Activated T-cell treated with anti-CD3 and anti-CD28 coated beads, Interleukin-2, amount 50 U/mL, for 48 hours (primary cell): Measurements from ENCODE around the gene NKX1-1.

Source experiments
- DNase-seq, 2 experiments: peaks; one replicate each; pipeline ENCODE4 v3.0.0-alpha.2; 2020

Gene NKX1-1

GRCh38 chr4:1371176-1372165, 34.8 kb downstream of the NKX1-1 start:
- DNase-seq, result no peak

- DNase-seq, result no peak
These were observed 35.7 kb downstream of the NKX1-1 start for GRCh38 chr4:1370321-1371124.

- no peak for DNase-seq
These were observed 36.7 kb downstream of the NKX1-1 start for GRCh38 chr4:1369479-1370079.

- no peak for DNase-seq
These were observed 37.2 kb downstream of the NKX1-1 start for GRCh38 chr4:1369091-1369450.

- DNase-seq, result no peak
These were observed 37.7 kb downstream of the NKX1-1 start for GRCh38 chr4:1368421-1369090.

GRCh38 chr4:1367936-1368289, 38.3 kb downstream of the NKX1-1 start:
- DNase-seq, result no peak

GRCh38 chr4:1367230-1367935, 38.9 kb downstream of the NKX1-1 start:
- DNase-seq, result no peak

GRCh38 chr4:1366371-1367229, 39.6 kb downstream of the NKX1-1 start:
- no peak for DNase-seq

GRCh38 chr4:1365271-1366178, 40.7 kb downstream of the NKX1-1 start:
- no peak for DNase-seq

- DNase-seq, result no peak
These were observed 41.5 kb downstream of the NKX1-1 start for GRCh38 chr4:1364748-1365147.

GRCh38 chr4:1364217-1364616, 42.0 kb downstream of the NKX1-1 start:
- DNase-seq, result no peak

- DNase-seq, result no peak
These were observed 42.7 kb downstream of the NKX1-1 start for GRCh38 chr4:1363513-1363912.

GRCh38 chr4:1362521-1362920, 43.7 kb downstream of the NKX1-1 start:
- no peak for DNase-seq

- DNase-seq, result no peak
These were observed 44.2 kb downstream of the NKX1-1 start for GRCh38 chr4:1362046-1362445.

GRCh38 chr4:1361431-1361830, 44.8 kb downstream of the NKX1-1 start:
- DNase-seq, result no peak

GRCh38 chr4:1360423-1361283, 45.6 kb downstream of the NKX1-1 start:
- DNase-seq, result no peak

GRCh38 chr4:1359976-1360375, 46.3 kb downstream of the NKX1-1 start:
- no peak for DNase-seq

- no peak for DNase-seq
These were observed 47.1 kb downstream of the NKX1-1 start for GRCh38 chr4:1359144-1359501.

- DNase-seq, result no peak
These were observed 47.7 kb downstream of the NKX1-1 start for GRCh38 chr4:1358421-1359143.
